Heart left ventricle (tissue), 13 donors: ENCODE results near the gene ANKRD22.
A peak's percentile ranks its signal among the peaks of the same experiment; 100 is the strongest.

Source experiments
- POLR2A ChIP-seq, 2 donors: fragments of 450-650 bp; IDR thresholded peaks; one replicate each; pipeline ENCODE4 v1.6.1; 2017; ENCODE audit warnings: antibody characterized with exemption in 2 of 2, mild to moderate bottlenecking in 2 of 2, moderate library complexity in 2 of 2
- TF ChIP-seq, protein P1 (sequence below), 12 donors: fragments of 200-600 bp; sonication (generic) in 4 of 12; IDR thresholded peaks; one replicate each; pipeline versions ENCODE4 v1.5.0 to v1.8.0; 2018 to 2022; ENCODE audit warnings: antibody characterized with exemption in 12 of 12, mild to moderate bottlenecking in 5 of 12
- donor health status: ischemic (EF 13 %, LVEDD 7.1; RV severe dilation, severe dysfunction).
- donor health status: DM: no; HTN: yes; CAD: no.
- donor health status: DM: no; HTN: no; CAD: no.
- donor health status: ischemic (EF 25% LVEDD 6.9; RV normal size, moderate dysfunction).
- donor health status: ischemic (EF 25% LVEDD 5.7; RV mildly dilated, moderate dysfunction).
- donor health status: ischemic (EF 35%, LVEDD 5.7; RV mildly dilated, moderate dysfunction).
- donor health status: nonischemic (EF 11% LVEDD 7.7; RV severe dilation, severe dysfunction).
- donor health status: DM: yes; HTN: yes; CAD: no.
- donor health status: PGD.
- donor health status: ischemic (EF 29% LVEDD 5.4; RV normal size, mild dysfunction).
- donor health status: nonischemic (EF 23%, LVEDD 6.1; RV moderate dilation, normal function).

DNA sequence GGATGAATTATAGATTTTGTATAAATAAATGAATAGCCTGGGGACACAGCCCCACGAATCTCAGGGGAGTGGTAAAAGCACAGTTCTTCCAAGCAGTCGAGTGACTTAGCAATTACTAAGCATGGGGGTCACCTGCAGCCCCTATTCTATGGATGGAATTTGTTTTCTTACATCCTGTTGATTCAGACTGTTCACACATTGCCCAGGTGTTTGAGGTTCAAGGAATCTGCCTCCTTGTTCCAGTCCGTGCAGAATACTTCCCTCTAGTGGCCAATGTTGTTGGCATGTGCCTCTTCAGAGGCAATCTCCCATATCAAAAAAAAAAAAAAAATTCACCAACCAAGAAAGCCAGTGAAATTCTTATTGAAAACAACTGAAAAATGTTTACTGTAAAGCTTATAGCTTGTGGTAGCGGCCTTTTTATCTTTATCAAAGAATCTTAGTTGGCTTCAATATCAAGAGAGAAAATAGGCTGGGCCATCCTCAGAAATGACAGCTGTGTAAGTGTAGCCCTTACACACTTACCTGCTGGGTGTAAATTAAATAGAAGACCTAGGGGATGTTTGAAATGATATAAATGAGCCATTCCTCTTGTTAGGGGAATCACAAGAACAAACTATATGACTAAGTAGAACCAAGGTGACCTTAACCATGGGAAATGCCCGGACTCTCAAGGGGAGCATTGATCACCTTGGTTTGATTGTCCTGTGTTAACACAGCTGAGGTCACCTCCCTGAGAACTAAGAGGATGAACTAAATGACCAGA is 41.3 kb downstream of the ANKRD22 start:
- TF ChIP-seq, protein P1, sequence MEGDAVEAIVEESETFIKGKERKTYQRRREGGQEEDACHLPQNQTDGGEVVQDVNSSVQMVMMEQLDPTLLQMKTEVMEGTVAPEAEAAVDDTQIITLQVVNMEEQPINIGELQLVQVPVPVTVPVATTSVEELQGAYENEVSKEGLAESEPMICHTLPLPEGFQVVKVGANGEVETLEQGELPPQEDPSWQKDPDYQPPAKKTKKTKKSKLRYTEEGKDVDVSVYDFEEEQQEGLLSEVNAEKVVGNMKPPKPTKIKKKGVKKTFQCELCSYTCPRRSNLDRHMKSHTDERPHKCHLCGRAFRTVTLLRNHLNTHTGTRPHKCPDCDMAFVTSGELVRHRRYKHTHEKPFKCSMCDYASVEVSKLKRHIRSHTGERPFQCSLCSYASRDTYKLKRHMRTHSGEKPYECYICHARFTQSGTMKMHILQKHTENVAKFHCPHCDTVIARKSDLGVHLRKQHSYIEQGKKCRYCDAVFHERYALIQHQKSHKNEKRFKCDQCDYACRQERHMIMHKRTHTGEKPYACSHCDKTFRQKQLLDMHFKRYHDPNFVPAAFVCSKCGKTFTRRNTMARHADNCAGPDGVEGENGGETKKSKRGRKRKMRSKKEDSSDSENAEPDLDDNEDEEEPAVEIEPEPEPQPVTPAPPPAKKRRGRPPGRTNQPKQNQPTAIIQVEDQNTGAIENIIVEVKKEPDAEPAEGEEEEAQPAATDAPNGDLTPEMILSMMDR (IDR thresholded peaks at IDR 0.05): peak; percentile 39 to 68 (median 56)
- no peak for TF ChIP-seq POLR2A (IDR thresholded peaks at IDR 0.05)
